Heart left ventricle (tissue), 16 donors: ENCODE data around the gene PLIN4. TPM values are rescaled to one million over a fixed set of nuclear protein-coding genes. Genes with fewer than 3 reads are reported as not detected.

ENCODE experiments used
- ATAC-seq, 4 donors: fragments of 200-7000 bp; cut with Tn5 transposase; one replicate each; pipeline ENCODE4 v1.9.1; 2020 to 2022; ENCODE audit warnings: moderate library complexity in 4 of 4, mild to moderate bottlenecking in 3 of 4, moderate number of reproducible peaks in 1 of 4
- DNase-seq, 5 donors: peaks; one replicate each; pipeline ENCODE4 v3.0.0-alpha.2; 2020
- H3K27ac ChIP-seq, 12 donors: fragments of 200-600 bp; sonication (generic) in 4 of 12; one replicate each; pipeline versions ENCODE4 v1.5.0 to v1.8.0; 2016 to 2022; ENCODE audit warnings: mild to moderate bottlenecking in 2 of 12
- H3K27me3 ChIP-seq, 9 donors: fragments of 200-600 bp; sonication (generic) in 2 of 9; one replicate each; pipeline versions ENCODE4 v1.5.1 to v1.8.0; 2016 to 2022; ENCODE audit warnings: mild to moderate bottlenecking in 3 of 9
- H3K36me3 ChIP-seq, 9 donors: fragments of 200-600 bp; sonication (generic) in 2 of 9; one replicate each; pipeline versions ENCODE4 v1.5.0 to v1.8.0; 2018 to 2022; ENCODE audit warnings: mild to moderate bottlenecking in 2 of 9
- H3K4me1 ChIP-seq, 12 donors: fragments of 200-600 bp; sonication (generic) in 4 of 12; one replicate each; pipeline versions ENCODE4 v1.5.0 to v1.8.0; 2016 to 2022; ENCODE audit warnings: mild to moderate bottlenecking in 3 of 12
- H3K4me3 ChIP-seq, 12 donors: fragments of 200-600 bp; sonication (generic) in 4 of 12; one replicate each; pipeline versions ENCODE4 v1.5.0 to v1.8.0; 2017 to 2022; ENCODE audit warnings: mild to moderate bottlenecking in 9 of 12, moderate library complexity in 4 of 12
- H3K9me3 ChIP-seq, 12 donors: fragments of 200-600 bp; sonication (generic) in 4 of 12; one replicate each; pipeline versions ENCODE4 v1.5.0 to v1.8.0; 2016 to 2022; ENCODE audit warnings: mild to moderate bottlenecking in 1 of 12
- POLR2A ChIP-seq, 2 donors: fragments of 450-650 bp; IDR thresholded peaks; one replicate each; pipeline ENCODE4 v1.6.1; 2017; ENCODE audit warnings: antibody characterized with exemption in 2 of 2, mild to moderate bottlenecking in 2 of 2, moderate library complexity in 2 of 2
- WGBS, 4 donors: extraction: QIAGEN DNeasy Blood & Tissue Kit in 2 of 4; methylation state at CpG; one replicate each; pipeline versions ENCODE4 v1.1.5 to v1.1.7; 2013 to 2018; 5-methylcytosine and 5-hydroxymethylcytosine counted together
- intact Hi-C, 10 donors: fragments of 100-400 bp; cut with DNase I; formaldehyde crosslinking; loops; one replicate each; pipeline versions ENCODE4 v1.11.1 to v1.14.2; 2022
- polyA plus RNA-seq, 2 donors: library from polyadenylated mRNA; stranded (reverse); fragments of 200-250 nt; gene quantifications; one replicate each; pipeline ENCODE4 v1.2.3, GENCODE V29; 2013
- total RNA-seq, 9 donors: library from RNA; depleted of rRNA in 2 of 9; stranded (reverse); fragments of >200 nt in 2 of 9; fragmentation: NEBNext Ultra II Directional in 3 of 9; extraction: Animal tissue kit (Norgen Biotek cat#: 25700) in 3 of 9; gene quantifications; one replicate each; pipeline versions ENCODE4 v1.1.0 to v1.2.4, GENCODE V29; 2016 to 2023
- TF ChIP-seq, protein P1 (sequence below), 12 donors: fragments of 200-600 bp; sonication (generic) in 4 of 12; IDR thresholded peaks; one replicate each; pipeline versions ENCODE4 v1.5.0 to v1.8.0; 2018 to 2022; ENCODE audit warnings: antibody characterized with exemption in 12 of 12, mild to moderate bottlenecking in 5 of 12
- donor health status: ischemic (EF 13 %, LVEDD 7.1; RV severe dilation, severe dysfunction).
- donor health status: healthy with polysubstance abuse.
- donor health status: DM: no; HTN: yes; CAD: no.
- donor health status: DM: no; HTN: no; CAD: no.
- donor health status: ischemic (EF 25% LVEDD 6.9; RV normal size, moderate dysfunction).
- donor health status: ischemic (EF 25% LVEDD 5.7; RV mildly dilated, moderate dysfunction).
- donor health status: healthy.
- donor health status: DM: yes; HTN: yes; CAD: no.
- donor health status: ischemic (EF 35%, LVEDD 5.7; RV mildly dilated, moderate dysfunction).
- donor health status: nonischemic (EF 11% LVEDD 7.7; RV severe dilation, severe dysfunction).
- donor health status: DM: yes; HTN: yes; CAD: no.
- donor health status: PGD.
- donor health status: ischemic (EF 29% LVEDD 5.4; RV normal size, mild dysfunction).
- donor health status: nonischemic (EF 23%, LVEDD 6.1; RV moderate dilation, normal function).

Gene PLIN4
- total and polyA plus RNA-seq, 11 donors, result 55.5 to 292 (median 174) TPM

DNA sequence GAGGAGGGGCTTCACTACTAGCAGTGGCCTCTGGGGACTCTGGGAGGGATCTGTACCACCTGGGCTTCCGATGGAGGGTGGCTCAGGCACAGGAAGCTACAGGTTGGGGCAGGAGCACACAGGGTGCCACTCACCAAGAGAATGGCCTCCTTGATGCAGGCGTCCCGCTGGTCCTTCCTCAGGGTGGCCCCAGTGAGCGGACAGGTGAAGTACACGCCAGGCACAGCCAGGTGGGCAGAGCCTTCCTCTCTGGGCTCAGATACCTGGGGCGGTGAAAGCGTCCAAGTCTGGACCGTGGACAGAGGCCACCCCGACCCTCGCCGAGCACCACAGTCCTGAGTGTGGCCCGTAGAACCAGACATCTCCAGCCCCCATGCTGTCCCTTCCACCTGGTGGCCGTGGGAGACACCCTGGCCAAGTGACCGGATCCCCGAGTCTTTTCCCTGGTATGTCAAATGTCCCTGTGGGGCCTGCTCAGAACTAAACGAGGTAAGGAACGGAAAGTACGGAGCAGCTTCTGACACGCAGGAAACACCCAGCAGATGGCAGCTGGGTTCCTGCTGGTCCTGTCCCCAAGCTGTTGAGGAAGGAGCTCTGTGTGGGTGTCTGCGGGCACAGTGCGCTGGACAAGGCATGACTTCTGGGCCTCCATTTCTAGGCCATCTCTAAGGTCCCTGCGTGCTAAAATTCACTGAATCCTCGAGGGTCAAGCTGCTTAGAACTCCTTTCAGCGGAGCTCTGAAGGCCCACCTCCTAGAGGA is 65.9 kb downstream of the PLIN4 start:
- H3K36me3 ChIP-seq, result peaks cover 0 to 76% (median 65%) of the 10 kb centered on the region in 9 donors

More for the DNA sequence above, 65.9 kb downstream of the PLIN4 start:
- Histone ChIP-seq H3K27ac (no peak overlapping the region), H3K4me1 (peaks cover 0 to 43% (median 23%) of the 10 kb centered on the region in 12 donors), H3K9me3 (no peaks in the 10 kb centered on the region), H3K4me3 (no peak overlapping the region), H3K27me3 (no peaks in the 10 kb centered on the region)
- TF ChIP-seq, protein P1, sequence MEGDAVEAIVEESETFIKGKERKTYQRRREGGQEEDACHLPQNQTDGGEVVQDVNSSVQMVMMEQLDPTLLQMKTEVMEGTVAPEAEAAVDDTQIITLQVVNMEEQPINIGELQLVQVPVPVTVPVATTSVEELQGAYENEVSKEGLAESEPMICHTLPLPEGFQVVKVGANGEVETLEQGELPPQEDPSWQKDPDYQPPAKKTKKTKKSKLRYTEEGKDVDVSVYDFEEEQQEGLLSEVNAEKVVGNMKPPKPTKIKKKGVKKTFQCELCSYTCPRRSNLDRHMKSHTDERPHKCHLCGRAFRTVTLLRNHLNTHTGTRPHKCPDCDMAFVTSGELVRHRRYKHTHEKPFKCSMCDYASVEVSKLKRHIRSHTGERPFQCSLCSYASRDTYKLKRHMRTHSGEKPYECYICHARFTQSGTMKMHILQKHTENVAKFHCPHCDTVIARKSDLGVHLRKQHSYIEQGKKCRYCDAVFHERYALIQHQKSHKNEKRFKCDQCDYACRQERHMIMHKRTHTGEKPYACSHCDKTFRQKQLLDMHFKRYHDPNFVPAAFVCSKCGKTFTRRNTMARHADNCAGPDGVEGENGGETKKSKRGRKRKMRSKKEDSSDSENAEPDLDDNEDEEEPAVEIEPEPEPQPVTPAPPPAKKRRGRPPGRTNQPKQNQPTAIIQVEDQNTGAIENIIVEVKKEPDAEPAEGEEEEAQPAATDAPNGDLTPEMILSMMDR (IDR thresholded peaks at IDR 0.05), result no peak
- no peak for TF ChIP-seq POLR2A (IDR thresholded peaks at IDR 0.05)
- WGBS, 4 donors, result 85 to 91% (median 88%) methylated on average over 18 to 24 of the region's 24 CpGs
- no peak for DNase-seq
- intact Hi-C loops, result loop anchor here in 1 of 10 donors (10.0 kb wide), 1 partner anchor 48 kb away; the partner anchor contains the start of genes CHAF1A and SH3GL1
- ATAC-seq, result no peak

Other genes with a start within 250 kb of the PLIN4 start
- gene SHD, start 239.2 kb downstream of the PLIN4 start, total RNA-seq, result under 1 TPM in 1 of 9 donors, not detected in 8; 0.52 TPM
- not detected for gene SHD, start 239.2 kb downstream of the PLIN4 start, polyA plus RNA-seq
- gene TMIGD2, start 216.1 kb downstream of the PLIN4 start, total RNA-seq, result under 1 TPM in 3 of 9 donors, not detected in 6; 0.20 to 0.67 (median 0.30) TPM
- under 1 TPM in 1 of 2 donors, not detected in 1; 0.06 TPM for gene TMIGD2, start 216.1 kb downstream of the PLIN4 start, polyA plus RNA-seq
- gene FSD1, start 213.9 kb downstream of the PLIN4 start, total RNA-seq, result 1 to 10 TPM in 1 of 9 donors, not detected in 8; 1.2 TPM
- under 1 TPM in 1 of 2 donors, not detected in 1; 0.04 TPM for gene FSD1, start 213.9 kb downstream of the PLIN4 start, polyA plus RNA-seq
- 10 to 100 TPM in 1 of 9 donors, 1 to 10 TPM in 6, under 1 TPM in 2; 0.67 to 14.2 (median 2.1) TPM for gene STAP2, start 179.7 kb downstream of the PLIN4 start, total RNA-seq
- 1 to 10 TPM; 1.1 to 1.9 TPM for gene STAP2, start 179.7 kb downstream of the PLIN4 start, polyA plus RNA-seq
- 10 to 100 TPM in 7 of 9 donors, 1 to 10 TPM in 2; 8.2 to 23.7 (median 19.0) TPM for gene MPND, start 174.9 kb downstream of the PLIN4 start, total RNA-seq
- gene MPND, start 174.9 kb downstream of the PLIN4 start, polyA plus RNA-seq, result 10 to 100 TPM; 14.4 to 21.9 TPM
- gene SH3GL1, start 117.9 kb downstream of the PLIN4 start, total RNA-seq, result 10 to 100 TPM; 14.4 to 43.6 (median 22.2) TPM
- 10 to 100 TPM; 17.3 to 43.3 TPM for gene SH3GL1, start 117.9 kb downstream of the PLIN4 start, polyA plus RNA-seq
- 10 to 100 TPM in 1 of 9 donors, 1 to 10 TPM in 8; 3.0 to 10.7 (median 5.5) TPM for gene CHAF1A, start 115.8 kb downstream of the PLIN4 start, total RNA-seq
- gene CHAF1A, start 115.8 kb downstream of the PLIN4 start, polyA plus RNA-seq, result 1 to 10 TPM; 2.9 to 5.6 TPM
- 100 to 1,000 TPM in 6 of 9 donors, 10 to 100 TPM in 3; 75.1 to 128 (median 109) TPM for gene UBXN6, start 60.7 kb downstream of the PLIN4 start, total RNA-seq
- gene UBXN6, start 60.7 kb downstream of the PLIN4 start, polyA plus RNA-seq, result 100 to 1,000 TPM; 127 to 137 TPM
- 100 to 1,000 TPM in 1 of 9 donors, 10 to 100 TPM in 8; 20.8 to 235 (median 29.9) TPM for gene HDGFL2, start 46.2 kb downstream of the PLIN4 start, total RNA-seq
- 10 to 100 TPM; 30.7 to 38.9 TPM for gene HDGFL2, start 46.2 kb downstream of the PLIN4 start, polyA plus RNA-seq
- gene PLIN5, start 16.7 kb upstream of the PLIN4 start, total RNA-seq, result 10 to 100 TPM; 26.0 to 88.6 (median 42.7) TPM
- 10 to 100 TPM; 17.5 to 65.0 TPM for gene PLIN5, start 16.7 kb upstream of the PLIN4 start, polyA plus RNA-seq
- 1 to 10 TPM in 2 of 9 donors, under 1 TPM in 7; 0.15 to 1.7 (median 0.36) TPM for gene LRG1, start 21.6 kb upstream of the PLIN4 start, total RNA-seq
- gene LRG1, start 21.6 kb upstream of the PLIN4 start, polyA plus RNA-seq, result under 1 TPM; 0.23 to 0.30 TPM
- gene SEMA6B, start 41.2 kb upstream of the PLIN4 start, total RNA-seq, result 10 to 100 TPM in 5 of 9 donors, 1 to 10 TPM in 4; 6.4 to 29.7 (median 10.1) TPM
- 10 to 100 TPM in 1 of 2 donors, 1 to 10 TPM in 1; 6.0 to 16.5 TPM for gene SEMA6B, start 41.2 kb upstream of the PLIN4 start, polyA plus RNA-seq
- gene TNFAIP8L1, start 121.0 kb upstream of the PLIN4 start, total RNA-seq, result 10 to 100 TPM in 1 of 9 donors, 1 to 10 TPM in 8; 2.8 to 15.1 (median 5.8) TPM
- 1 to 10 TPM; 6.1 to 6.2 TPM for gene TNFAIP8L1, start 121.0 kb upstream of the PLIN4 start, polyA plus RNA-seq
- gene MYDGF, start 151.9 kb upstream of the PLIN4 start, total RNA-seq, result 10 to 100 TPM; 19.1 to 49.1 (median 25.5) TPM
- gene MYDGF, start 151.9 kb upstream of the PLIN4 start, polyA plus RNA-seq, result 100 to 1,000 TPM in 1 of 2 donors, 10 to 100 TPM in 1; 33.1 to 201 TPM
- gene DPP9, start 205.4 kb upstream of the PLIN4 start, total RNA-seq, result 10 to 100 TPM; 38.9 to 65.2 (median 47.7) TPM
- gene DPP9, start 205.4 kb upstream of the PLIN4 start, polyA plus RNA-seq, result 10 to 100 TPM; 30.7 to 59.6 TPM